ENCODE measurements around the gene ZMIZ1.

The ZMIZ1 gene

GRCh38 chr10:79094412-79095175 lies 25.8 kb downstream of the ZMIZ1 start:
- H3K4me3 ChIP-seq (ENCODE audit: low read depth, low read length), result no peak overlapping the region
- H3K27me3 ChIP-seq (ENCODE audit: insufficient read depth, low read depth, severe bottlenecking), result no peaks in the 10 kb centered on the region
- no peaks in the 10 kb centered on the region for H3K9me3 ChIP-seq (ENCODE audit: severe bottlenecking)
- TF ChIP-seq CTCF (IDR thresholded peaks at IDR 0.05; ENCODE audit: low read depth, low read length), result no peak
- no peak overlapping the region for H3K27ac ChIP-seq
- H3K36me3 ChIP-seq, result no peaks in the 10 kb centered on the region
- no peak for DNase-seq

- Histone ChIP-seq H3K27me3 (ENCODE audit: insufficient read depth, low read depth, severe bottlenecking) (no peaks in the 10 kb centered on the region), H3K27ac (no peak overlapping the region), H3K4me3 (ENCODE audit: low read depth, low read length) (no peak overlapping the region), H3K36me3 (no peaks in the 10 kb centered on the region), H3K9me3 (ENCODE audit: severe bottlenecking) (no peaks in the 10 kb centered on the region)
- no peak for TF ChIP-seq CTCF (IDR thresholded peaks at IDR 0.05; ENCODE audit: low read depth, low read length)
- DNase-seq, result no peak
These were observed 26.6 kb downstream of the ZMIZ1 start for GRCh38 chr10:79095316-79095715.

- no peak for DNase-seq
- Histone ChIP-seq H3K9me3 (ENCODE audit: severe bottlenecking) (no peaks in the 10 kb centered on the region), H3K27ac (no peak overlapping the region), H3K36me3 (no peaks in the 10 kb centered on the region), H3K4me3 (ENCODE audit: low read depth, low read length) (no peak overlapping the region), H3K27me3 (ENCODE audit: insufficient read depth, low read depth, severe bottlenecking) (no peaks in the 10 kb centered on the region)
- TF ChIP-seq CTCF (IDR thresholded peaks at IDR 0.05; ENCODE audit: low read depth, low read length), result no peak
These were observed 27.7 kb downstream of the ZMIZ1 start for GRCh38 chr10:79096514-79096913.

- H3K27me3 ChIP-seq (ENCODE audit: insufficient read depth, low read depth, severe bottlenecking), result no peaks in the 10 kb centered on the region
- no peak overlapping the region for H3K4me3 ChIP-seq (ENCODE audit: low read depth, low read length)
- no peak for DNase-seq
- H3K27ac ChIP-seq, result no peak overlapping the region
- no peak for TF ChIP-seq CTCF (IDR thresholded peaks at IDR 0.05; ENCODE audit: low read depth, low read length)
- H3K9me3 ChIP-seq (ENCODE audit: severe bottlenecking), result no peaks in the 10 kb centered on the region
- no peaks in the 10 kb centered on the region for H3K36me3 ChIP-seq
These were observed 28.5 kb downstream of the ZMIZ1 start for GRCh38 chr10:79097021-79097872.

GRCh38 chr10:79098061-79098460 lies 29.3 kb downstream of the ZMIZ1 start:
- no peaks in the 10 kb centered on the region for H3K9me3 ChIP-seq (ENCODE audit: severe bottlenecking)
- H3K36me3 ChIP-seq, result no peaks in the 10 kb centered on the region
- no peak for TF ChIP-seq CTCF (IDR thresholded peaks at IDR 0.05; ENCODE audit: low read depth, low read length)
- H3K27ac ChIP-seq, result no peak overlapping the region
- DNase-seq, result no peak
- no peaks in the 10 kb centered on the region for H3K27me3 ChIP-seq (ENCODE audit: insufficient read depth, low read depth, severe bottlenecking)
- no peak overlapping the region for H3K4me3 ChIP-seq (ENCODE audit: low read depth, low read length)

Data from WERI-Rb-1 (cell line).